Measurements from ENCODE around the gene SYT6. TPM values are rescaled to one million over a fixed set of nuclear protein-coding genes. Genes with fewer than 3 reads are reported as not detected.

SYT6 gene
- total RNA-seq, 1 experiment from 2014 or later = 77.2 TPM

DNA sequence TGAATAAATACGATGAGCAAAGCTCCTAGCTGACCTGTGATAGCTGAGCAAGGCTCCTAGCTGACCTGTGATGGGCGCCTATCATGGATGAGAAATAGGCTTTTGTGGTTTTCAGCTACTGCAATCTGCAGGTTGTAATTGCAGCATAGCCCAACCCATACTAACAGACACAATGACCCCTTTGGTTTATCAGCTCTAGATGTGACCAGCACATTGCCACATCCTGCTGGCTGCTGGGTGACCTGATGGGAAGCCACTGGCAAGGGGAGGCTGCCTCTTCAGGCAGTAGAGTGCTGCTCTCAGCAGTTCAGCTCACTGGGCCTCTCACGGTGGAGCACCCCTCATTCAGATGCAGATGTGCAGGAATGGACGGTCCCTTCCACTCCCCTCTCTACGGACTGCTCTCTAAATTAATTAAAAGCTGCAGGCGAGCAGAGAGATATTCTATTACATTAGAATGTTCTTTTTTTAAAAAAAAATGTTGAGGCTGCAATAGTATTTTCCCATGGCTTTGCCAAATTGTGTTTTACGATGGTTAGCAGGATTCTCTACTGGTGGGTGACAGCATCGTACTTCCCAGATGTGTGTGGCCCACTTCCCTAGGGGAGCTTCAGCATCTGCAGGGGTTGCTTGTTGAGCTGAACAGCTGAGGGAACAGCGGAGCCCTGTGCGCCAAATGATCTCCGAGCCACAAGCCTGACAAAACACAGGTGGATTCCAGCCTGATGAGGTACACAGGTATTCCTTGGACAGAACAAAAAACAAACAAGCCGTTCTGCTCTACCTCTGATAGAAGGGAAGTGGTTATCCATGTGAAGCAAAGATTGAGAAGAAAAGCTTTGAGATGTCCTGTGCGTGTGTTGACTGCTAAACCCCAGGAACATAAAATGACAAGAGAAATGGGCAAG, 65.0 kb downstream of the SYT6 start:
- peaks cover 10 to 11% of the 10 kb centered on the region in 2 experiments for H3K9me3 Mint-ChIP-seq
- H3K27me3 ChIP-seq (ENCODE audit: insufficient read depth, low read length) = no peaks in the 10 kb centered on the region; the same call in 1 of the 2 replicates
- peak overlapping the region; percentile 85 to 87 (median 85) for H3K27ac Mint-ChIP-seq
- no peak overlapping the region for H2BK5ac ChIP-seq (ENCODE audit: insufficient read length, low read length)
- H3K9me3 ChIP-seq (ENCODE audit: control insufficient read depth, low read depth, low read length) = no peaks in the 10 kb centered on the region
- peaks cover 50 to 92% (median 84%) of the 10 kb centered on the region in 3 experiments for H3K36me3 Mint-ChIP-seq (ENCODE audit: insufficient read depth in 1 of 3, low read depth in 3 of 3)
- H4K8ac ChIP-seq (replicated peaks; ENCODE audit: insufficient read length, low read depth, low read length) = no peak overlapping the region
- no peaks in the 10 kb centered on the region for H4K20me1 ChIP-seq (ENCODE audit: control insufficient read depth, insufficient read depth, insufficient read length)
- no peak overlapping the region for H2AFZ ChIP-seq (ENCODE audit: low read length)
- no peak overlapping the region for H2BK15ac ChIP-seq (ENCODE audit: low read depth, low read length)
- no CpG with 5 or more reads among the region's 13 CpGs for WGBS (ENCODE audit: extremely low coverage, insufficient read length, low lambda C conversion rate)
- no peak for TF ChIP-seq CTCF (conservative IDR thresholded peaks at IDR 0.05)
- H3K18ac ChIP-seq (ENCODE audit: insufficient read length, low read depth, low read length) = no peak overlapping the region
- no peak overlapping the region for H3K56ac ChIP-seq (ENCODE audit: insufficient read length, low read depth, low read length)
- H3T11ph ChIP-seq (ENCODE audit: low read length) = no peak overlapping the region
- no peaks in the 10 kb centered on the region for H3K79me2 ChIP-seq (ENCODE audit: insufficient read depth, low read length)
- no peak overlapping the region for H2BK12ac ChIP-seq (ENCODE audit: insufficient read length, low read depth, low read length)
- no peak overlapping the region for H2BK20ac ChIP-seq (ENCODE audit: low read depth, low read length, poor library complexity, severe bottlenecking)
- H2BK120ac ChIP-seq (ENCODE audit: low read depth, low read length, poor library complexity, severe bottlenecking) = no peak overlapping the region
- H3K4me3 Mint-ChIP-seq = 0 out of 5 replicates have a peak overlapping the region, but pooled peaks of 1 of the 2 experiments have one; percentile 25
- H3K4me1 Mint-ChIP-seq = peaks cover 48 to 62% of the 10 kb centered on the region in 2 experiments
- H3K9ac ChIP-seq (ENCODE audit: extremely low read depth, insufficient read length, low read length) = no peak overlapping the region
- no peak overlapping the region for H3K27ac ChIP-seq (ENCODE audit: insufficient read length, low read depth, low read length)
- no peak overlapping the region for H3K4ac ChIP-seq (ENCODE audit: low read depth, low read length)
- H2AK5ac ChIP-seq (ENCODE audit: insufficient read length, low read length) = no peak overlapping the region
- no peak overlapping the region for H3K14ac ChIP-seq (ENCODE audit: insufficient read depth, low read length)
- H3K23ac ChIP-seq (ENCODE audit: insufficient read length, low read depth, low read length) = no peak overlapping the region
- H4K5ac ChIP-seq (ENCODE audit: insufficient read length, low read depth, low read length) = no peak overlapping the region
- no peaks in the 10 kb centered on the region; the same call in 1 of the 2 replicates for H3K27me3 Mint-ChIP-seq (ENCODE audit: low read depth)
- H3K23me2 ChIP-seq (ENCODE audit: insufficient read length, low read depth, low read length, poor library complexity, severe bottlenecking) = no peaks in the 10 kb centered on the region
- H4K91ac ChIP-seq (ENCODE audit: insufficient read length, low read depth, low read length) = no peak overlapping the region
- peaks cover 7% of the 10 kb centered on the region for H3K4me1 ChIP-seq (ENCODE audit: insufficient read depth, low read length)
- H3K79me1 ChIP-seq (ENCODE audit: insufficient read depth, low read depth, low read length, poor library complexity, severe bottlenecking) = no peaks in the 10 kb centered on the region
- peak; percentile 80 for DNase-seq
- no peak overlapping the region for H3K4me2 ChIP-seq (ENCODE audit: insufficient read depth, insufficient read length, low read length)
